ENCODE measurements around the gene TCF7L2.

DNA sequence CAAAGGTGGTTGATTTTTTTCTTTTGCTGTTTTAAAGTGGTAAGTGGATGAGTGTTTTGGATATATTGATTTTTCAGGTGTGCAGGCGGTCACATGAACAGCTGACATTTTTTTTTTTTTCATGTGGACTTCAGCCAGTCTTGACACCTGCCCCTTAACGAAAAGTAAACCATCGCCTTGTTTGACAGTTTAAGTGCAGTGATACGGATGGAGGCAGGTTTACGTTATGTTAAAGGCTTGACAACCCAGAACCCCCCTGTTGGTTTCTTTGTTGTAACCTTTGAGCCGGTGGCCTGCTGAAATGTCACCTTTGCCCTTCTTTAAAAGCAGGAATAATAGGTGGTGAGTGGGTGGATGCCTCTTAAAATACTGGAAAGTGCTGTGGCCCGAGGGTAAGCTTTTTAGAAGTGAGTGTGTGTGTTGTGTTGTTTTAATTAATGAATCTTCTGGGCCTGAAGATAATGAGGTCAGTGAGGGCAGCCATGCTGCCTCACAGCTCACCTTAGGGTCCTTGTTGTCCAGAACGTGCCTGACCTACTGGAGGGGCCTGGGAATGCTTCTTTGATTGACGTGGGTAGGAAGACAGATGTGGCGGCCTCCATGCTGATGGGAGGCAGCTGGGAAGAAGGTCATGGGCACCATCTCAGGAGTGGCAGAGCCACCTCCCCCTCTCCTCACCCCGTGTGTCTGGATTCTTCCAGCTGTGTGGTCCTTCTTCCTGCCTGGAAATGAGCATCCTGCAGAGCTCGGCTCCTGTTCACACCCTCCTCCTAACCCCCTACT lies 69.8 kb downstream of the TCF7L2 start:
- TF ChIP-seq, protein P1, sequence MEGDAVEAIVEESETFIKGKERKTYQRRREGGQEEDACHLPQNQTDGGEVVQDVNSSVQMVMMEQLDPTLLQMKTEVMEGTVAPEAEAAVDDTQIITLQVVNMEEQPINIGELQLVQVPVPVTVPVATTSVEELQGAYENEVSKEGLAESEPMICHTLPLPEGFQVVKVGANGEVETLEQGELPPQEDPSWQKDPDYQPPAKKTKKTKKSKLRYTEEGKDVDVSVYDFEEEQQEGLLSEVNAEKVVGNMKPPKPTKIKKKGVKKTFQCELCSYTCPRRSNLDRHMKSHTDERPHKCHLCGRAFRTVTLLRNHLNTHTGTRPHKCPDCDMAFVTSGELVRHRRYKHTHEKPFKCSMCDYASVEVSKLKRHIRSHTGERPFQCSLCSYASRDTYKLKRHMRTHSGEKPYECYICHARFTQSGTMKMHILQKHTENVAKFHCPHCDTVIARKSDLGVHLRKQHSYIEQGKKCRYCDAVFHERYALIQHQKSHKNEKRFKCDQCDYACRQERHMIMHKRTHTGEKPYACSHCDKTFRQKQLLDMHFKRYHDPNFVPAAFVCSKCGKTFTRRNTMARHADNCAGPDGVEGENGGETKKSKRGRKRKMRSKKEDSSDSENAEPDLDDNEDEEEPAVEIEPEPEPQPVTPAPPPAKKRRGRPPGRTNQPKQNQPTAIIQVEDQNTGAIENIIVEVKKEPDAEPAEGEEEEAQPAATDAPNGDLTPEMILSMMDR (IDR thresholded peaks at IDR 0.05; ENCODE audit: low read depth, low read length), result no peak
- no peak for TF ChIP-seq EZH2phosphoT487 (IDR thresholded peaks at IDR 0.05; ENCODE audit: low read depth)

All from OCI-LY3 (cell line).